K562 (cell line): ENCODE data around the gene SLC39A6. TPM values are rescaled to one million over a fixed set of nuclear protein-coding genes. Genes with fewer than 3 reads are reported as not detected.

ENCODE experiments used
- CTBP1 ChIP-seq: fragments of 450-650 bp; IDR thresholded peaks from 2 replicates; pipeline ENCODE4 v1.6.1; 2016; ENCODE audit warnings: borderline replicate concordance
- MECOM ChIP-seq: fragments of 250-450 bp; sonication (Bioruptor Pico); IDR thresholded peaks from 2 replicates; pipeline ENCODE4 v1.8.0; 2022; ENCODE audit warnings: inconsistent platforms
- MEF2A ChIP-seq: IDR thresholded peaks from 2 replicates; pipeline ENCODE4 v1.6.1; 2011; ENCODE audit warnings: low read depth, mild to moderate bottlenecking, low read length, moderate library complexity; ENCODE audit not compliant: control insufficient read depth
- POU5F1 ChIP-seq: fragments of 150-350 bp; IDR thresholded peaks from 2 replicates; pipeline ENCODE4 v1.6.1; 2014; ENCODE audit warnings: borderline replicate concordance, low read length, low read depth, mild to moderate bottlenecking; ENCODE audit not compliant: partially characterized antibody
- RAD21 ChIP-seq, 2 experiments: fragments of 250-450 bp in 1 of 2; fragments of 450-650 bp in 1 of 2; sonication (Bioruptor Pico) in 1 of 2; formaldehyde crosslinking in 1 of 2; IDR thresholded peaks in 1 of 2; conservative IDR thresholded peaks in 1 of 2; 2 replicates each; pipeline versions ENCODE4 v1.4.0 to v1.8.0; 2020 to 2022; ENCODE audit warnings: mild to moderate bottlenecking in 2 of 2, moderate library complexity in 1 of 2
- SREBF2 ChIP-seq: sonication (generic); formaldehyde crosslinking; IDR thresholded peaks from 2 replicates; pipeline ENCODE4 v1.4.0; 2020; ENCODE audit warnings: mild to moderate bottlenecking, missing genetic modification reagents
- TAF7 ChIP-seq: fragments of 450-650 bp; IDR thresholded peaks from 2 replicates; pipeline ENCODE4 v1.6.1; 2016; ENCODE audit warnings: missing genetic modification characterization, missing compliant biosample characterization
- TBP ChIP-seq: optimal IDR thresholded peaks from 2 replicates; pipeline ENCODE3; 2011; ENCODE audit warnings: low read depth, low read length, improper control_type of control experiment
- polyA plus RNA-seq, 8 experiments: library from polyadenylated mRNA; depleted of rRNA in 4 of 8; stranded (reverse) in 5 of 8; unstranded in 3 of 8; fragments of >200 nt; fragmentation: Nextera tagmentation in 2 of 8; fragmentation: Illumina TruSeq in 1 of 8; extraction: Ambion mirVana in 2 of 8; extraction: Trizol in 1 of 8; gene quantifications; 2 replicates each; pipeline versions ENCODE4 v1.2.1 to v1.2.3, GENCODE V29; 2011 to 2014; ENCODE audit warnings: inconsistent platforms in 1 of 8, missing spikeins in 1 of 8
- total RNA-seq, 7 experiments: library from RNA; depleted of rRNA in 6 of 7; stranded (reverse); fragments of >200 nt in 6 of 7; fragmentation: Illumina TruSeq in 2 of 7; extraction: Trizol in 2 of 7; gene quantifications; 2 replicates each; pipeline versions ENCODE4 v1.2.1 to v1.2.3, GENCODE V29; 2011 to 2021; ENCODE audit warnings: low replicate concordance in 1 of 7
- TF ChIP-seq, protein P1 (sequence below): fragments of 250-450 bp; sonication (Bioruptor Pico); IDR thresholded peaks from 2 replicates; pipeline ENCODE4 v1.4.0; 2020; ENCODE audit warnings: mild to moderate bottlenecking, moderate library complexity
- TF ChIP-seq, protein P2 (sequence below): sonication (generic); formaldehyde crosslinking; IDR thresholded peaks from 2 replicates; pipeline ENCODE4 v1.8.0; 2022; ENCODE audit warnings: missing genetic modification reagents, mild to moderate bottlenecking, borderline replicate concordance
- TF ChIP-seq, protein P3 (sequence below): fragments of 450-650 bp; IDR thresholded peaks from 2 replicates; pipeline ENCODE4 v1.7.1; 2018; ENCODE audit warnings: mild to moderate bottlenecking, low read depth; ENCODE audit not compliant: partially characterized antibody
- TF ChIP-seq, protein P4 (sequence below): sonication (generic); formaldehyde crosslinking; IDR thresholded peaks from 2 replicates; pipeline ENCODE4 v1.8.1; 2023; ENCODE audit warnings: mild to moderate bottlenecking, missing genetic modification reagents

Gene SLC39A6
- total and polyA plus RNA-seq, 9 of the 15 experiments (the other 6 are each of a cell fraction or from before 2014, with no cell fraction given), result 5.6 to 23.8 (median 17.4) TPM

DNA sequence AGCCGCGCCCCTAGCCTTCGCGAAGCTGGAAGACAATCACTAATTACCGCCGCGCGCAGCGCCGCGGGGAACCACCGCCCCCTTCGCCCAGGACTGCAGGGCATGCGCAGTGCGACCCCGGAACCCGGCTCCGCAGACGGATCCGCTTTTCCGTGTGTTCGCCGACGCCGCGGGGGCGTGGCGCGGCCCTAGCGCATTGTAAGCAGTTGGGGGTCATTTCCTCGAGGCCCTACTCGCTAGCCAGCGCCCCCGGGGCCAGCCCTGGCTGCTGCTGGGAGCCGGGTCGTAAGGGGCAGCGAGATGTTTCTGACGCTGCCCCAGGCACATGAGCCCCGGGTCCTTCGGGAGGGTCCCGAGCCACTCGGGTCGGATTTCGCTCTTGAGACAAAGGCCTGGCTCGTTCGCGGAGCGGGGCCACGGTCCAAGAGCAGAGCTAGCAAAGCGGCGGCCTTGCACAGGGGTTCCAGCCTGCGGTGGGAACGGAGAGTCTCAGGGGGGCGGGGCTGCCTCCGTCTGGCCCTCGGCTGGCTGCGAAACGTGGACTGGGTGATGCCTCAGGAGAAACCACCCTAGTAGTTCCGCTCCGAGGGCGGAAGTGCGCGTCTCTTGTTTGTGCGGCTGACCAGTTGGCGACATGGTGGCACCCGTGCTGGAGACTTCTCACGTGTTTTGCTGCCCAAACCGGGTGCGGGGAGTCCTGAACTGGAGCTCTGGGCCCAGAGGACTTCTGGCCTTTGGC, at the start of gene SLC39A6, which contains the start of gene ELP2 (continued):
- TF ChIP-seq, protein P1, sequence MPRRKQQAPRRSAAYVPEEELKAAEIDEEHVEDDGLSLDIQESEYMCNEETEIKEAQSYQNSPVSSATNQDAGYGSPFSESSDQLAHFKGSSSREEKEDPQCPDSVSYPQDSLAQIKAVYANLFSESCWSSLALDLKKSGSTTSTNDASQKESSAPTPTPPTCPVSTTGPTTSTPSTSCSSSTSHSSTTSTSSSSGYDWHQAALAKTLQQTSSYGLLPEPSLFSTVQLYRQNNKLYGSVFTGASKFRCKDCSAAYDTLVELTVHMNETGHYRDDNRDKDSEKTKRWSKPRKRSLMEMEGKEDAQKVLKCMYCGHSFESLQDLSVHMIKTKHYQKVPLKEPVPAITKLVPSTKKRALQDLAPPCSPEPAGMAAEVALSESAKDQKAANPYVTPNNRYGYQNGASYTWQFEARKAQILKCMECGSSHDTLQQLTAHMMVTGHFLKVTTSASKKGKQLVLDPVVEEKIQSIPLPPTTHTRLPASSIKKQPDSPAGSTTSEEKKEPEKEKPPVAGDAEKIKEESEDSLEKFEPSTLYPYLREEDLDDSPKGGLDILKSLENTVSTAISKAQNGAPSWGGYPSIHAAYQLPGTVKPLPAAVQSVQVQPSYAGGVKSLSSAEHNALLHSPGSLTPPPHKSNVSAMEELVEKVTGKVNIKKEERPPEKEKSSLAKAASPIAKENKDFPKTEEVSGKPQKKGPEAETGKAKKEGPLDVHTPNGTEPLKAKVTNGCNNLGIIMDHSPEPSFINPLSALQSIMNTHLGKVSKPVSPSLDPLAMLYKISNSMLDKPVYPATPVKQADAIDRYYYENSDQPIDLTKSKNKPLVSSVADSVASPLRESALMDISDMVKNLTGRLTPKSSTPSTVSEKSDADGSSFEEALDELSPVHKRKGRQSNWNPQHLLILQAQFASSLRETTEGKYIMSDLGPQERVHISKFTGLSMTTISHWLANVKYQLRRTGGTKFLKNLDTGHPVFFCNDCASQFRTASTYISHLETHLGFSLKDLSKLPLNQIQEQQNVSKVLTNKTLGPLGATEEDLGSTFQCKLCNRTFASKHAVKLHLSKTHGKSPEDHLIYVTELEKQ (CRISPR knock-in tag), result no peak
- TF ChIP-seq, protein P2, sequence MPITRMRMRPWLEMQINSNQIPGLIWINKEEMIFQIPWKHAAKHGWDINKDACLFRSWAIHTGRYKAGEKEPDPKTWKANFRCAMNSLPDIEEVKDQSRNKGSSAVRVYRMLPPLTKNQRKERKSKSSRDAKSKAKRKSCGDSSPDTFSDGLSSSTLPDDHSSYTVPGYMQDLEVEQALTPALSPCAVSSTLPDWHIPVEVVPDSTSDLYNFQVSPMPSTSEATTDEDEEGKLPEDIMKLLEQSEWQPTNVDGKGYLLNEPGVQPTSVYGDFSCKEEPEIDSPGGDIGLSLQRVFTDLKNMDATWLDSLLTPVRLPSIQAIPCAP (CRISPR knock-in tag), result no peak
- 0 out of 2 replicates have a peak, but pooled peaks have one; percentile 22 for TF ChIP-seq CTBP1
- 0 out of 2 replicates have a peak, but pooled peaks have one; percentile 46 for TF ChIP-seq TAF7
- TF ChIP-seq MEF2A, result no peak
- no peak for TF ChIP-seq MECOM (CRISPR knock-in tag)
- TF ChIP-seq SREBF2 (CRISPR knock-in tag), result no peak
- TF ChIP-seq, protein P3, sequence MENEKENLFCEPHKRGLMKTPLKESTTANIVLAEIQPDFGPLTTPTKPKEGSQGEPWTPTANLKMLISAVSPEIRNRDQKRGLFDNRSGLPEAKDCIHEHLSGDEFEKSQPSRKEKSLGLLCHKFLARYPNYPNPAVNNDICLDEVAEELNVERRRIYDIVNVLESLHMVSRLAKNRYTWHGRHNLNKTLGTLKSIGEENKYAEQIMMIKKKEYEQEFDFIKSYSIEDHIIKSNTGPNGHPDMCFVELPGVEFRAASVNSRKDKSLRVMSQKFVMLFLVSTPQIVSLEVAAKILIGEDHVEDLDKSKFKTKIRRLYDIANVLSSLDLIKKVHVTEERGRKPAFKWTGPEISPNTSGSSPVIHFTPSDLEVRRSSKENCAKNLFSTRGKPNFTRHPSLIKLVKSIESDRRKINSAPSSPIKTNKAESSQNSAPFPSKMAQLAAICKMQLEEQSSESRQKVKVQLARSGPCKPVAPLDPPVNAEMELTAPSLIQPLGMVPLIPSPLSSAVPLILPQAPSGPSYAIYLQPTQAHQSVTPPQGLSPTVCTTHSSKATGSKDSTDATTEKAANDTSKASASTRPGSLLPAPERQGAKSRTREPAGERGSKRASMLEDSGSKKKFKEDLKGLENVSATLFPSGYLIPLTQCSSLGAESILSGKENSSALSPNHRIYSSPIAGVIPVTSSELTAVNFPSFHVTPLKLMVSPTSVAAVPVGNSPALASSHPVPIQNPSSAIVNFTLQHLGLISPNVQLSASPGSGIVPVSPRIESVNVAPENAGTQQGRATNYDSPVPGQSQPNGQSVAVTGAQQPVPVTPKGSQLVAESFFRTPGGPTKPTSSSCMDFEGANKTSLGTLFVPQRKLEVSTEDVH, result peak; percentile 68
- peak; percentile 26 for TF ChIP-seq POU5F1
- TF ChIP-seq, protein P4, sequence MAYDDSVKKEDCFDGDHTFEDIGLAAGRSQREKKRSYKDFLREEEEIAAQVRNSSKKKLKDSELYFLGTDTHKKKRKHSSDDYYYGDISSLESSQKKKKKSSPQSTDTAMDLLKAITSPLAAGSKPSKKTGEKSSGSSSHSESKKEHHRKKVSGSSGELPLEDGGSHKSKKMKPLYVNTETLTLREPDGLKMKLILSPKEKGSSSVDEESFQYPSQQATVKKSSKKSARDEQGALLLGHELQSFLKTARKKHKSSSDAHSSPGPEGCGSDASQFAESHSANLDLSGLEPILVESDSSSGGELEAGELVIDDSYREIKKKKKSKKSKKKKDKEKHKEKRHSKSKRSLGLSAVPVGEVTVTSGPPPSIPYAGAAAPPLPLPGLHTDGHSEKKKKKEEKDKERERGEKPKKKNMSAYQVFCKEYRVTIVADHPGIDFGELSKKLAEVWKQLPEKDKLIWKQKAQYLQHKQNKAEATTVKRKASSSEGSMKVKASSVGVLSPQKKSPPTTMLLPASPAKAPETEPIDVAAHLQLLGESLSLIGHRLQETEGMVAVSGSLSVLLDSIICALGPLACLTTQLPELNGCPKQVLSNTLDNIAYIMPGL, result peak; percentile 80
- no peak; a peak in 1 of 4 replicates for TF ChIP-seq RAD21 (CRISPR knock-in tag; conservative IDR thresholded peaks at IDR 0.05 in 1 of 2, IDR thresholded peaks at IDR 0.05 in 1 of 2)
- peak; percentile 89 for TF ChIP-seq TBP
